Epithelial cell of proximal tubule (primary cell): ENCODE results near the gene PLPP3. TPM values are rescaled to one million over a fixed set of nuclear protein-coding genes. Genes with fewer than 3 reads are reported as not detected.

Experiments
- DNase-seq: peaks from one replicate; pipeline ENCODE4 v3.0.0-alpha.2; 2011; ENCODE audit warnings: low read depth
- H3K4me3 ChIP-seq: 2 replicates; pipeline ENCODE4 v1.5.1; 2011; ENCODE audit warnings: low read depth, mild to moderate bottlenecking, low read length
- CTCF ChIP-seq: conservative IDR thresholded peaks from 2 replicates; pipeline ENCODE4 v1.5.1; 2012; ENCODE audit warnings: low read depth, mild to moderate bottlenecking, low read length
- total RNA-seq: library from RNA; depleted of rRNA; stranded (reverse); fragments of >200 nt; gene quantifications from 2 replicates; pipeline ENCODE4 v1.2.3, GENCODE V29; 2015

PLPP3 gene
- total RNA-seq, 1 donor from 2014 or later: 2.2 TPM

GRCh38 chr1:56547977-56548376 lies 31.4 kb downstream of the PLPP3 start:
- H3K4me3 ChIP-seq: no peak overlapping the region
- TF ChIP-seq CTCF: no peak
- no peak for DNase-seq

- H3K4me3 ChIP-seq: no peak overlapping the region
- TF ChIP-seq CTCF: no peak
- DNase-seq: no peak
These were observed 31.9 kb downstream of the PLPP3 start for GRCh38 chr1:56547473-56547872.

DNA sequence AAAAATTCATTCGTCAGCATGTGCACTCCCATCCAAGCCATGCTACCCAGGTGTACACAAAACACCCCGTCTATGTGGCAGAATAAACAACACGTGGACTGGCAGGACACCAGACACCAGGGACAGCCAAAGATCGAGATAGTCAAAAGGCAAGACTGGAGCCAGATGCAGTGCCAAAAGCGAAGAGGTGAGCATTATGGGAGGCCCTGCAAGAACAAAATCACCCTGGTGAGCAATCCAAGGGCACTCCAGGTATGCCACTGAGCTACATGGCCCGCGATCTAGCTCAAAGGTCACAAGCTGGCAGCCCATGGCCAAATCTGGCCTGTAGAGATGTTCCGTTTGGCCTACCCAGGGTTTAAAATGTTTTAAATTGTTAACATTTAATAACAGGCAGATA lies 33.7 kb downstream of the PLPP3 start:
- TF ChIP-seq CTCF: no peak
- H3K4me3 ChIP-seq: no peak overlapping the region
- DNase-seq: no peak

DNA sequence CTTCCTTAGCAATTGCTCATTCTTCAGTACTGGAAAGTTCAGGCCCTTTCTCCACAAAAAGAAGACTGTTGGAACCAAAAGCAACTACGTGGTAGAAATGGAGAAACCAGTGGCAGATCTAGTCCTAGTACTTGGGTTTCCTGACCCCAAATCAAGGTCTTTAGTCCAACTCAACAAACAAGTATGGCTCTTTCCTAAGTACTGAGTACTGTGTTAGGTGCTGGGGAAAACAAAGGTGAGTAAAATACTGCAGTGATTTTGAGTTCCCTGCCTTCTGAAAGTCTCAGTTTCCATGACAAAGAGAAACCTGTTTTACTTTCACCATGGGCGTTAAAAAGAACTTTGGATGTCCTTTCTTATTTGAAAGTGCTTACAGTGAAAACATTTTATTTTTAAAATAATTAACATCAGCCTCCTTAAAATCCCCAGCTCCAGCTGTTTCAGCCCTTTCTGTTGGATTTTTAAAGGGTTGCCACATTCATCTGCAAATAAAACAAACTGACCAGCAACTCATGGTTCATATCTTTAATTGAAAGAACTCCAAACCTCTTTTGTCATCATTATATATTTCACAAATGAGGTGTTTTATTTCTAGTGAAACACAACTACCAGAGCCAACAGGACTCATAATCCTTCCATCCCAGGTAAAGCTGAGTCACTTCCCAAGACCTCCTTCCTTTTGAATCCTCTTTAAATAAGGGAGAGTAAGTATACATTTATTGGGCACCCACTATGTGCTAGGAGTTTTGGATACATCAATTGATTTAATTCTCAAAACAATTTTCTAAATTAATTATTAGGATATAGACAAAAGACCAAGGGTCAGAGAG lies 35.4 kb downstream of the PLPP3 start:
- H3K4me3 ChIP-seq: no peak overlapping the region
- DNase-seq: no peak
- no peak for TF ChIP-seq CTCF

DNA sequence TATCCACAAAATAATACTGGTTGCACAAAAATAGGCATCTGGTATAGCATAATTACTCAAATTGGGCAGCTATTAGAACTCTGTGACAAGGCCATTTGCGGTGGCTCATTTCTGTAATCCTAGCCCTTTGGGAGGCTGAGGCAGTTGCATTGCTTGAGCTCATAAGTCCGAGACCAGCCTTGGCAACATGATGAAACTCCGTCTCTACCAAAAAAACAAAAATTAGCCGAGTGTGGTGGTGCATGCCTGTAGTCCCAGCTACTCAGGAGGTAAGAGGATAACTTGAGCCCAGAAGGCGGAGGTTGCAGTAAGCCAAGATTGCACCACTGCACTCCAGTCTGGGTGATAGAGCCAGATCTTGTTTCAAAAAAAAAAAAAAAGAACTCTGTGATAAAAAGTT lies 36.7 kb downstream of the PLPP3 start:
- no peak for DNase-seq
- no peak for TF ChIP-seq CTCF

DNA sequence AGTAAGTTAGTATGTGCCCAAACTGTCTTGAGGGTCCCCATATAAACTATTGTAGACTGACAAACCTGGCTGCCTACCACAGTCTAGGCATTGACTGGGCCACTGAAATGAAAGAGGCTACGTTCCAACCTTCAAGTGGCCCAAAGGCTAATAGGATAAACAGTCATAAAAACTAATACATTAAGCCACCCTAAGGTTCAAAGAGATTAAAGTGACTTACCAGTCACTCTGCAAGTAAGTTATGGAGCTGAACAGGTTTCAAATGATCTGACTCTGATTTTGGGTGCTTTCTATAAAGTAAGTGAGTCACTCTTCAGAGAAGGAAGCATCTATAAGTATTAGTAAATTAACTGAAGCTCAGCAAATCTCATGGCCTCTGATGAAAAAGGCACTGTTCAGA lies 38.0 kb downstream of the PLPP3 start:
- DNase-seq: no peak
- no peak overlapping the region for H3K4me3 ChIP-seq
- no peak for TF ChIP-seq CTCF

More for the DNA sequence above, 36.7 kb downstream of the PLPP3 start:
- H3K4me3 ChIP-seq: no peak overlapping the region

DNA sequence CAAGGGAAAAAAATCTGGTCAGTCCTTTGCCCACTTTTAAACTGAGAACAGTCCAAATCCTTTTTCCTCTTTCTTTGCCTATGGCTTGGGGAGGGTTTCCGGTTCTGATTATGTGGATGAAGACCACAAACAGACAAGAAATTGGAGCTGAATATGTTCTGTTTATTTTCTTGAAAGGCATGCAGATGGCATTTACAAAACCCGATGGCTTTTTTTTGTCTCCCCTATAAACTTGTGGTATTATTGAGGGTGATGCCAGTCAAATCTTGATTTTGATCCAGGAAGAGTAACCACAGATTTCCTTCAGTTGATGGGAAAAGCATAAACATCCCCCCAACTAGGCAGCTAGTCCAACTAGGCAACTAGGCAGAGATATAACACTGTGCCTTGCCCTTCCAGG lies 38.9 kb downstream of the PLPP3 start:
- no peak for DNase-seq
- TF ChIP-seq CTCF: no peak
- no peak overlapping the region for H3K4me3 ChIP-seq
